ENCODE measurements around the gene PPP3R1.
"Not testable (repeated sequence)": the region's sequence is repeated elsewhere in the genome, so short reads cannot be mapped to it uniquely, and the experiment has no call there.

PPP3R1 gene

GRCh38 chr2:68185541-68186164, 66.7 kb downstream of the PPP3R1 start:
- peak; percentile 65 to 83 for DNase-seq (ENCODE audit: low spot score in 2 of 2)
- no peak overlapping the region for H3K4me3 ChIP-seq
- in situ Hi-C loops (cut with MboI; ENCODE audit: low sequenced_read_pairs), result loop anchor here (25.0 kb wide), 1 partner anchor 102 kb away; no protein-coding TSS in a partner anchor
- no peaks in the 10 kb centered on the region for H3K9me3 ChIP-seq
- no peaks in the 10 kb centered on the region for H3K27me3 ChIP-seq (ENCODE audit: low read depth)
- H3K4me1 ChIP-seq, result no peaks in the 10 kb centered on the region
- H3K36me3 ChIP-seq (replicated peaks), result peaks cover 3% of the 10 kb centered on the region; the same call in 1 of the 2 replicates

- H3K9me3 ChIP-seq, result no peaks in the 10 kb centered on the region
- no peak for DNase-seq (ENCODE audit: low spot score in 2 of 2)
- no peaks in the 10 kb centered on the region for H3K27me3 ChIP-seq (ENCODE audit: low read depth)
- no peaks in the 10 kb centered on the region; the same call in none of the 2 replicates for H3K4me1 ChIP-seq
- in situ Hi-C loops (cut with MboI; ENCODE audit: low sequenced_read_pairs), result loop anchor here (25.0 kb wide), 1 partner anchor 104 kb away; no protein-coding TSS in a partner anchor
- no peak overlapping the region for H3K4me3 ChIP-seq
- peaks cover 20% of the 10 kb centered on the region for H3K36me3 ChIP-seq (replicated peaks)
These were observed 69.4 kb downstream of the PPP3R1 start for GRCh38 chr2:68182902-68183301.

- in situ Hi-C loops (cut with MboI; ENCODE audit: low sequenced_read_pairs), result loop anchor here (25.0 kb wide), 1 partner anchor 108 kb away; no protein-coding TSS in a partner anchor
- peaks cover 46% of the 10 kb centered on the region for H3K36me3 ChIP-seq (replicated peaks)
- H3K4me3 ChIP-seq, result no peak overlapping the region
These were observed 73.2 kb downstream of the PPP3R1 start for GRCh38 chr2:68178954-68179627.

GRCh38 chr2:68178432-68178831, 73.9 kb downstream of the PPP3R1 start:
- peaks cover 50% of the 10 kb centered on the region for H3K36me3 ChIP-seq (replicated peaks)

More at GRCh38 chr2:68178954-68179627, 73.2 kb downstream of the PPP3R1 start:
- no peak for DNase-seq (ENCODE audit: low spot score in 2 of 2)
- Histone ChIP-seq H3K4me1 (no peaks in the 10 kb centered on the region; the same call in none of the 2 replicates), H3K9me3 (no peaks in the 10 kb centered on the region), H3K27me3 (ENCODE audit: low read depth) (no peaks in the 10 kb centered on the region)

GRCh38 chr2:68177541-68177940, 74.8 kb downstream of the PPP3R1 start:
- Histone ChIP-seq H3K27me3 (ENCODE audit: low read depth) (no peaks in the 10 kb centered on the region), H3K9me3 (no peaks in the 10 kb centered on the region), H3K4me1 (no peaks in the 10 kb centered on the region; the same call in none of the 2 replicates), H3K36me3 (replicated peaks) (peaks cover 52% of the 10 kb centered on the region), H3K4me3 (no peak overlapping the region)
- no peak for DNase-seq (ENCODE audit: low spot score in 2 of 2)
- in situ Hi-C loops (cut with MboI; ENCODE audit: low sequenced_read_pairs), result loop anchor here (25.0 kb wide), 1 partner anchor 110 kb away; no protein-coding TSS in a partner anchor

More at GRCh38 chr2:68178432-68178831, 73.9 kb downstream of the PPP3R1 start:
- no peak for DNase-seq (ENCODE audit: low spot score in 2 of 2)
- in situ Hi-C loops (cut with MboI; ENCODE audit: low sequenced_read_pairs), result loop anchor here (25.0 kb wide), 1 partner anchor 109 kb away; no protein-coding TSS in a partner anchor
- H3K27me3 ChIP-seq (ENCODE audit: low read depth), result no peaks in the 10 kb centered on the region
- H3K4me3 ChIP-seq, result no peak overlapping the region
- no peaks in the 10 kb centered on the region; the same call in none of the 2 replicates for H3K4me1 ChIP-seq
- no peaks in the 10 kb centered on the region for H3K9me3 ChIP-seq

GRCh38 chr2:68176657-68177056, 75.7 kb downstream of the PPP3R1 start:
- no peaks in the 10 kb centered on the region for H3K27me3 ChIP-seq (ENCODE audit: low read depth)
- peaks cover 60% of the 10 kb centered on the region for H3K36me3 ChIP-seq (replicated peaks)
- in situ Hi-C loops (cut with MboI; ENCODE audit: low sequenced_read_pairs), result loop anchor here (25.0 kb wide), 1 partner anchor 111 kb away; no protein-coding TSS in a partner anchor
- H3K9me3 ChIP-seq, result no peaks in the 10 kb centered on the region
- DNase-seq (ENCODE audit: low spot score in 2 of 2), result no peak
- no peak overlapping the region for H3K4me3 ChIP-seq
- H3K4me1 ChIP-seq, result no peaks in the 10 kb centered on the region; the same call in none of the 2 replicates

- peaks cover 58% of the 10 kb centered on the region for H3K36me3 ChIP-seq (replicated peaks)
- H3K4me3 ChIP-seq; H3K4me1 ChIP-seq; DNase-seq (ENCODE audit: low spot score in 2 of 2); H3K9me3 ChIP-seq; H3K27me3 ChIP-seq (ENCODE audit: low read depth): not testable (repeated sequence)
- in situ Hi-C loops (cut with MboI; ENCODE audit: low sequenced_read_pairs), result loop anchor here (25.0 kb wide), 1 partner anchor 112 kb away; no protein-coding TSS in a partner anchor
These were observed 77.1 kb downstream of the PPP3R1 start for GRCh38 chr2:68175210-68175609.

GRCh38 chr2:68172990-68173700, 79.2 kb downstream of the PPP3R1 start:
- Histone ChIP-seq H3K27me3 (ENCODE audit: low read depth) (no peaks in the 10 kb centered on the region), H3K4me3 (no peak overlapping the region), H3K9me3 (no peaks in the 10 kb centered on the region), H3K4me1 (no peaks in the 10 kb centered on the region), H3K36me3 (replicated peaks) (peaks cover 56% of the 10 kb centered on the region)
- DNase-seq (ENCODE audit: low spot score in 2 of 2), result no peak
- in situ Hi-C loops (cut with MboI; ENCODE audit: low sequenced_read_pairs), result no loop called here

GRCh38 chr2:68172521-68172920, 79.8 kb downstream of the PPP3R1 start:
- H3K27me3 ChIP-seq (ENCODE audit: low read depth), result no peaks in the 10 kb centered on the region
- no peaks in the 10 kb centered on the region for H3K9me3 ChIP-seq
- no peak for DNase-seq (ENCODE audit: low spot score in 2 of 2)
- no peak overlapping the region for H3K4me3 ChIP-seq
- no peaks in the 10 kb centered on the region for H3K4me1 ChIP-seq
- H3K36me3 ChIP-seq (replicated peaks), result peaks cover 56% of the 10 kb centered on the region
- in situ Hi-C loops (cut with MboI; ENCODE audit: low sequenced_read_pairs), result no loop called here

- peaks cover under 1% of the 10 kb centered on the region for H3K4me1 ChIP-seq
- H3K27me3 ChIP-seq (ENCODE audit: low read depth), result no peaks in the 10 kb centered on the region
- H3K36me3 ChIP-seq (replicated peaks), result peaks cover 53% of the 10 kb centered on the region
- H3K9me3 ChIP-seq, result no peaks in the 10 kb centered on the region
- H3K4me3 ChIP-seq, result no peak overlapping the region
- in situ Hi-C loops (cut with MboI; ENCODE audit: low sequenced_read_pairs), result no loop called here
- no peak for DNase-seq (ENCODE audit: low spot score in 2 of 2)
These were observed 80.6 kb downstream of the PPP3R1 start for GRCh38 chr2:68171684-68172083.

GRCh38 chr2:68171146-68171545, 81.2 kb downstream of the PPP3R1 start:
- Histone ChIP-seq H3K9me3 (no peaks in the 10 kb centered on the region), H3K4me3 (no peak overlapping the region), H3K27me3 (ENCODE audit: low read depth) (no peaks in the 10 kb centered on the region), H3K36me3 (replicated peaks) (peaks cover 48% of the 10 kb centered on the region), H3K4me1 (peaks cover 6% of the 10 kb centered on the region)
- in situ Hi-C loops (cut with MboI; ENCODE audit: low sequenced_read_pairs), result no loop called here
- DNase-seq (ENCODE audit: low spot score in 2 of 2), result no peak

- H3K9me3 ChIP-seq, result no peaks in the 10 kb centered on the region
- peaks cover 11% of the 10 kb centered on the region for H3K4me1 ChIP-seq
- no peak for DNase-seq (ENCODE audit: low spot score in 2 of 2)
- peaks cover 43% of the 10 kb centered on the region for H3K36me3 ChIP-seq (replicated peaks)
- no peak overlapping the region for H3K4me3 ChIP-seq
- in situ Hi-C loops (cut with MboI; ENCODE audit: low sequenced_read_pairs), result no loop called here
- H3K27me3 ChIP-seq (ENCODE audit: low read depth), result no peaks in the 10 kb centered on the region
These were observed 83.0 kb downstream of the PPP3R1 start for GRCh38 chr2:68169308-68169707.

- Histone ChIP-seq H3K4me3 (no peak overlapping the region), H3K4me1 (peaks cover 11% of the 10 kb centered on the region), H3K9me3 (no peaks in the 10 kb centered on the region), H3K27me3 (ENCODE audit: low read depth) (no peaks in the 10 kb centered on the region), H3K36me3 (replicated peaks) (peaks cover 54% of the 10 kb centered on the region)
- in situ Hi-C loops (cut with MboI; ENCODE audit: low sequenced_read_pairs), result no loop called here
- no peak for DNase-seq (ENCODE audit: low spot score in 2 of 2)
These were observed 85.1 kb downstream of the PPP3R1 start for GRCh38 chr2:68167186-68167585.
